Heart left ventricle (tissue), 13 donors: ENCODE results near the gene NCK2.

Source experiments
- CTCF ChIP-seq, 12 donors: fragments of 200-600 bp; sonication (generic) in 4 of 12; IDR thresholded peaks; one replicate each; pipeline versions ENCODE4 v1.5.0 to v1.8.0; 2018 to 2022; ENCODE audit warnings: antibody characterized with exemption in 12 of 12, mild to moderate bottlenecking in 5 of 12
- POLR2A ChIP-seq, 2 donors: fragments of 450-650 bp; IDR thresholded peaks; one replicate each; pipeline ENCODE4 v1.6.1; 2017; ENCODE audit warnings: antibody characterized with exemption in 2 of 2, mild to moderate bottlenecking in 2 of 2, moderate library complexity in 2 of 2
- donor health status: ischemic (EF 13 %, LVEDD 7.1; RV severe dilation, severe dysfunction).
- donor health status: DM: no; HTN: yes; CAD: no.
- donor health status: DM: no; HTN: no; CAD: no.
- donor health status: ischemic (EF 25% LVEDD 6.9; RV normal size, moderate dysfunction).
- donor health status: ischemic (EF 25% LVEDD 5.7; RV mildly dilated, moderate dysfunction).
- donor health status: ischemic (EF 35%, LVEDD 5.7; RV mildly dilated, moderate dysfunction).
- donor health status: nonischemic (EF 11% LVEDD 7.7; RV severe dilation, severe dysfunction).
- donor health status: DM: yes; HTN: yes; CAD: no.
- donor health status: PGD.
- donor health status: ischemic (EF 29% LVEDD 5.4; RV normal size, mild dysfunction).
- donor health status: nonischemic (EF 23%, LVEDD 6.1; RV moderate dilation, normal function).

GRCh38 chr2:105708697-105709096, 36.0 kb upstream of the NCK2 start:
- TF ChIP-seq CTCF (IDR thresholded peaks at IDR 0.05), result no peak
- no peak for TF ChIP-seq POLR2A (IDR thresholded peaks at IDR 0.05)
